ENCODE measurements around the gene CDK6.

DNA sequence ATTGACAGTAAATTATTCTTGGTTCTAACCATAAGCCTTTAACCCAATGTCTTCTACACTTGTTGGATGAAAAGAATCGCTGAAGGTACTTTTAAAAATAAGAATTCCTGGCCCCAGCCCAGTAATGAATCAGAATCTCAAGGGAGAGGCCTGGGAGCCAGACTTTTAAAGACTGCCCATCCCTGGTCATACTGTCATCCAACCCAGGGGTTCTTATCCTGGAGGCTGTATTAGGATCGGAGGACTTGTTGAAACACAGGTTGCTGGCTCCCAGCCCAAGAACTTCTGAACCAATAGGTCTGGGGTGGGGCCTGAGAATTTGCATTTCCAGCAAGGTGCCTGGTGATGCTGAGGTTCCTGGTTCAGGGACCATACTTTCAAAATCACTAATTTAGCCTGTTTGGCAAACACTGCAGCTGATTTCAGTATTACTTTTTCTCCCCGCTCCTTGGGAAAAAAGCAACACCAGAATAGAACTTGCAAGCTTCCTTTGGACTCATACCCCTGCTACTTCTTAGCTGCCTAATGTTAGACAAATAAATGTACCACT lies 166.7 kb downstream of the CDK6 start:
- TF ChIP-seq, protein P1, sequence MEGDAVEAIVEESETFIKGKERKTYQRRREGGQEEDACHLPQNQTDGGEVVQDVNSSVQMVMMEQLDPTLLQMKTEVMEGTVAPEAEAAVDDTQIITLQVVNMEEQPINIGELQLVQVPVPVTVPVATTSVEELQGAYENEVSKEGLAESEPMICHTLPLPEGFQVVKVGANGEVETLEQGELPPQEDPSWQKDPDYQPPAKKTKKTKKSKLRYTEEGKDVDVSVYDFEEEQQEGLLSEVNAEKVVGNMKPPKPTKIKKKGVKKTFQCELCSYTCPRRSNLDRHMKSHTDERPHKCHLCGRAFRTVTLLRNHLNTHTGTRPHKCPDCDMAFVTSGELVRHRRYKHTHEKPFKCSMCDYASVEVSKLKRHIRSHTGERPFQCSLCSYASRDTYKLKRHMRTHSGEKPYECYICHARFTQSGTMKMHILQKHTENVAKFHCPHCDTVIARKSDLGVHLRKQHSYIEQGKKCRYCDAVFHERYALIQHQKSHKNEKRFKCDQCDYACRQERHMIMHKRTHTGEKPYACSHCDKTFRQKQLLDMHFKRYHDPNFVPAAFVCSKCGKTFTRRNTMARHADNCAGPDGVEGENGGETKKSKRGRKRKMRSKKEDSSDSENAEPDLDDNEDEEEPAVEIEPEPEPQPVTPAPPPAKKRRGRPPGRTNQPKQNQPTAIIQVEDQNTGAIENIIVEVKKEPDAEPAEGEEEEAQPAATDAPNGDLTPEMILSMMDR (IDR thresholded peaks at IDR 0.05): no peak
- TF ChIP-seq POLR2A (IDR thresholded peaks at IDR 0.05): no peak

Measured in thyroid gland (tissue), 4 donors.